GM18870 (cell line): ENCODE measurements around the gene PPP1R2.

Experiments
- ATAC-seq: cut with Tn5 transposase; IDR thresholded peaks from one replicate; pipeline ENCODE4 v1.9.1; 2021; ENCODE audit warnings: moderate library complexity; ENCODE audit not compliant: unreplicated experiment

Gene PPP1R2

GRCh38 chr3:195566797-195567196 lies 23.7 kb upstream of the PPP1R2 start:
- ATAC-seq, result no peak

GRCh38 chr3:195565716-195566115 lies 22.6 kb upstream of the PPP1R2 start:
- no peak for ATAC-seq

GRCh38 chr3:195563317-195563716 lies 20.2 kb upstream of the PPP1R2 start:
- ATAC-seq, result no peak

- no peak for ATAC-seq
Measured at GRCh38 chr3:195559723-195560409, 16.7 kb upstream of the PPP1R2 start.

- ATAC-seq, result no peak
Measured at GRCh38 chr3:195558602-195559001, 15.5 kb upstream of the PPP1R2 start.

GRCh38 chr3:195557322-195557721 lies 14.2 kb upstream of the PPP1R2 start:
- no peak for ATAC-seq

- no peak for ATAC-seq
Measured at GRCh38 chr3:195556390-195556789, 13.3 kb upstream of the PPP1R2 start.

GRCh38 chr3:195555110-195555509 lies 12.0 kb upstream of the PPP1R2 start:
- ATAC-seq, result no peak

- no peak for ATAC-seq
Measured at GRCh38 chr3:195554458-195554857, 11.3 kb upstream of the PPP1R2 start.

GRCh38 chr3:195553268-195553667 lies 10.1 kb upstream of the PPP1R2 start:
- ATAC-seq, result no peak

- no peak for ATAC-seq
Measured at GRCh38 chr3:195551381-195551978, 8.4 kb upstream of the PPP1R2 start.

GRCh38 chr3:195550723-195551122 lies 7.6 kb upstream of the PPP1R2 start:
- ATAC-seq, result no peak

GRCh38 chr3:195549931-195550519 lies 6.9 kb upstream of the PPP1R2 start:
- peak; percentile 54 for ATAC-seq

- no peak for ATAC-seq
Measured at GRCh38 chr3:195548987-195549386, 5.9 kb upstream of the PPP1R2 start.

- no peak for ATAC-seq
Measured at GRCh38 chr3:195548501-195548900, 5.4 kb upstream of the PPP1R2 start.

- ATAC-seq, result no peak
Measured at GRCh38 chr3:195548006-195548405, 4.9 kb upstream of the PPP1R2 start.

GRCh38 chr3:195546130-195546560 lies 3.0 kb upstream of the PPP1R2 start:
- no peak for ATAC-seq

GRCh38 chr3:195544634-195545033 lies 1.5 kb upstream of the PPP1R2 start:
- no peak for ATAC-seq

GRCh38 chr3:195544230-195544536 lies 1.1 kb upstream of the PPP1R2 start:
- no peak for ATAC-seq

- no peak for ATAC-seq
Measured at GRCh38 chr3:195543500-195544229, 540 bp upstream of the PPP1R2 start.

- ATAC-seq, result no peak
Measured at GRCh38 chr3:195542316-195542697, 818 bp downstream of the PPP1R2 start.

GRCh38 chr3:195540511-195540910 lies 2.6 kb downstream of the PPP1R2 start:
- no peak for ATAC-seq
